ENCODE data around the gene TPMT. TPM values are rescaled to one million over a fixed set of nuclear protein-coding genes. Genes with fewer than 3 reads are reported as not detected.

The TPMT gene
- total RNA-seq, 1 donor from 2014 or later, result 2.1 TPM

DNA sequence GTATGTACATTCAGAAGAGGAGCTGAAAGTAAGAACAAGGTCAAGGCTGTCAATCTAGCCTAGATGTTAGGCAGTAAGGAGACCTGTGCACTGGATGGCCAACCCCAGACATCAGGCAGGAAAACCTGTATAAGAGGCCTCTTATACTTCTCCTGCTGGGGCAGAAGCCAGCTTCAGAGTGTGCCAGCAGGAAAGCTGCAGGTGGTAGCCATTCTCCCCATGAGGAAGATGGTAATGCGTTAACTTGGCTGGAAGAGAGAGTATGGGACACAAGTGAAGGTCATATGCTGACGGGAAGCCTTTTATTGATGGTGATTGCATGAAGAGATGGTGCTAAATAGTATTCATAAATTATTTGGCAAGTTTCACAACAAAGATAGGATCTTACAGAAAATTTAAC, 53.0 kb downstream of the TPMT start:
- Histone ChIP-seq H3K27ac (ENCODE audit: low read depth, low read length) (peak overlapping the region; percentile 82), H3K4me1 (ENCODE audit: control insufficient read depth in 3 of 3, insufficient read depth in 3 of 3, low read length in 3 of 3) (peaks cover 10% of the 10 kb centered on the region in 3 donors), H3K9ac (ENCODE audit: low read depth in 1 of 3, low read length in 3 of 3) (no peak overlapping the region), H3K36me3 (ENCODE audit: control insufficient read depth in 3 of 3, insufficient read depth in 3 of 3, low read length in 3 of 3) (no peaks in the 10 kb centered on the region), H3K27me3 (ENCODE audit: control insufficient read depth in 3 of 3, insufficient read depth in 3 of 3, low read length in 3 of 3) (no peaks in the 10 kb centered on the region), H3K9me3 (ENCODE audit: control insufficient read depth in 3 of 3, low read length in 3 of 3) (no peaks in the 10 kb centered on the region), H3K4me3 (ENCODE audit: low read length in 3 of 3) (no peak overlapping the region)

DNA sequence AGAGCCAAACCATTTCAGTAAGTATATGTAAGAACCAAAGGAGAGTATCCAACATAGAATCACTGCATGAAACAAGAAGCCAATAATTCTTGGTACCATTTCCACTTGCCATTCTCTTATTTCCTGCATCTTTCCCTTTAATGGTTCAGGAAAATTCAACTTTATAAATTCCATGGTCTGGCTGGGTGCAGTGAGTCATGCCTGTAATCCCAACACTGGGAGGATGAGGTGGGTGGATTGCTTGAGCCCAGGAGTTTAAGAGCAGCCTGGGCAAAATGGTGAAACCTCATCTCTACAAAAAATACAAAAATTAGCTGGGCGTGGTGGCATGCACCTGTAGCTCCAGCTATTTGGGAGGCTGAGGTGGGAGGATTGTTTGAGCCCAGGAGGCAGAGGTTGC, 53.6 kb downstream of the TPMT start:
- Histone ChIP-seq H3K4me3 (ENCODE audit: low read length in 3 of 3) (no peak overlapping the region), H3K27me3 (ENCODE audit: control insufficient read depth in 3 of 3, insufficient read depth in 3 of 3, low read length in 3 of 3) (no peaks in the 10 kb centered on the region), H3K36me3 (ENCODE audit: control insufficient read depth in 3 of 3, insufficient read depth in 3 of 3, low read length in 3 of 3) (no peaks in the 10 kb centered on the region), H3K4me1 (ENCODE audit: control insufficient read depth in 3 of 3, insufficient read depth in 3 of 3, low read length in 3 of 3) (peaks cover 10% of the 10 kb centered on the region in 3 donors), H3K9ac (ENCODE audit: low read depth in 1 of 3, low read length in 3 of 3) (no peak overlapping the region), H3K27ac (ENCODE audit: low read depth, low read length) (no peak overlapping the region), H3K9me3 (ENCODE audit: control insufficient read depth in 3 of 3, low read length in 3 of 3) (no peaks in the 10 kb centered on the region)

DNA sequence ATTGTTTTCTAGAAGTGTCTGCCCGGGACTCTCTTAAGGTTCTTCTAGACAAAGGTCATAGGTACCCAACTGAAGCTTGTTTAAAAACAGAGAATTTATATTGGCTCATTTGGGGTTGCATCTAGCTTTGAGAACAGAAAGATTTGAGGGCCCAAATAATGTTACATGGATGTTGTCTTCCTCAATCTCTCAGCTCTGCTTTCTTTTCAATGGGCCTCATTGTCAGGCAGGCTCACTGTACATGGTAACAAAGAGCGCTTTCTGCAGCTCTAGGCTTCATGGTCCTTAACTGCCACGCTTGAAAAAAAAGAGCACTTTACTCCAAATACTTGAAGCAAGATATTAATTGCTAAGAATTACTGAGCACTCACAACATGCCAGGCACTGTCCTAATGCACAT, 54.6 kb downstream of the TPMT start:
- no peak overlapping the region for H3K9ac ChIP-seq (ENCODE audit: low read depth in 1 of 3, low read length in 3 of 3)
- no peaks in the 10 kb centered on the region for H3K36me3 ChIP-seq (ENCODE audit: control insufficient read depth in 3 of 3, insufficient read depth in 3 of 3, low read length in 3 of 3)
- no peaks in the 10 kb centered on the region for H3K9me3 ChIP-seq (ENCODE audit: control insufficient read depth in 3 of 3, low read length in 3 of 3)
- no peak overlapping the region for H3K27ac ChIP-seq (ENCODE audit: low read depth, low read length)
- no peak overlapping the region for H3K4me3 ChIP-seq (ENCODE audit: low read length in 3 of 3)
- no peaks in the 10 kb centered on the region for H3K27me3 ChIP-seq (ENCODE audit: control insufficient read depth in 3 of 3, insufficient read depth in 3 of 3, low read length in 3 of 3)
- H3K4me1 ChIP-seq (ENCODE audit: control insufficient read depth in 3 of 3, insufficient read depth in 3 of 3, low read length in 3 of 3), result peaks cover 10 to 14% (median 10%) of the 10 kb centered on the region in 3 donors

DNA sequence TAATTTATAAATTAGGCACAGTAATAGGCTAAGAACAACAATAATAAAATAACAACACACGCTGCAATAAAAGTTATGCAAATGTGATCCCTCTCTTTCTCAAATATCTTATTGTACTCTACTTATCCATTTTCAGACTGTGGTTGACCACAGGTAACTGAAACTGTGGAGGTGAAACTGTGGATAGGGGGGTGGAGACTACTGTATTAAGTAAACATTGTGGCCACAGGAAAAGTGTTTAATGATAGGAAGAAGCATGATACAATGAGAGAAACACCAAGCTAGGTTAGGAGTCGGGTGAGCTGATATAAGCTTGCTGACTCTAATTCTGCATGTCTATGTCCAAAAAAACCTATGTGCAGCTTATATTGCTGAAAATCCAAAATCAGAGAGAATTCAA, 55.4 kb downstream of the TPMT start:
- H3K27me3 ChIP-seq (ENCODE audit: control insufficient read depth in 3 of 3, insufficient read depth in 3 of 3, low read length in 3 of 3), result no peaks in the 10 kb centered on the region
- no peaks in the 10 kb centered on the region for H3K36me3 ChIP-seq (ENCODE audit: control insufficient read depth in 3 of 3, insufficient read depth in 3 of 3, low read length in 3 of 3)
- H3K9ac ChIP-seq (ENCODE audit: low read depth in 1 of 3, low read length in 3 of 3), result no peak overlapping the region
- H3K9me3 ChIP-seq (ENCODE audit: control insufficient read depth in 3 of 3, low read length in 3 of 3), result no peaks in the 10 kb centered on the region
- H3K27ac ChIP-seq (ENCODE audit: low read depth, low read length), result no peak overlapping the region
- H3K4me3 ChIP-seq (ENCODE audit: low read length in 3 of 3), result no peak overlapping the region
- peaks cover 8 to 14% (median 10%) of the 10 kb centered on the region in 3 donors for H3K4me1 ChIP-seq (ENCODE audit: control insufficient read depth in 3 of 3, insufficient read depth in 3 of 3, low read length in 3 of 3)

DNA sequence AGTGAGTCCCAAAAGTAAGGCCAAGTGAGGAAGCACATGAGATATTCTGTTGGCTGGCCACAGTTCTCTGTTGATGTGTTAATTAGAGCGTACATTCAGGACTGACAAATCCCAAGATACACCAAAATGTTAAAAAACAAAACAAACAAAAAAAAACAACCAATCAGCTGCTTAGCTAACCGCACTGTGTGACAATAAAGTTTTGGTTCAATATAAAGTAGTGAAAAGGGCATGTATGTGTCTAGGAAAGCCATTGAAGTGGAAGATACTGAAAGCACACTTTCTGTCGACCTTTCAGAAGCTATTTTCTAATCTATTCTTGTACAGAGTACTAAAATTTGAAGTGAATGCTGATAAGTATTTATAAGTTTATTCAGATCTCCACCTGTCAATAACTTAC, 58.5 kb downstream of the TPMT start:
- Histone ChIP-seq H3K4me1 (ENCODE audit: control insufficient read depth in 3 of 3, insufficient read depth in 3 of 3, low read length in 3 of 3) (peaks cover 0 to 5% (median 0%) of the 10 kb centered on the region in 3 donors), H3K36me3 (ENCODE audit: control insufficient read depth in 3 of 3, insufficient read depth in 3 of 3, low read length in 3 of 3) (no peaks in the 10 kb centered on the region), H3K9ac (ENCODE audit: low read depth in 1 of 3, low read length in 3 of 3) (no peak overlapping the region), H3K27me3 (ENCODE audit: control insufficient read depth in 3 of 3, insufficient read depth in 3 of 3, low read length in 3 of 3) (no peaks in the 10 kb centered on the region), H3K9me3 (ENCODE audit: control insufficient read depth in 3 of 3, low read length in 3 of 3) (no peaks in the 10 kb centered on the region), H3K27ac (ENCODE audit: low read depth, low read length) (no peak overlapping the region), H3K4me3 (ENCODE audit: low read length in 3 of 3) (no peak overlapping the region)

DNA sequence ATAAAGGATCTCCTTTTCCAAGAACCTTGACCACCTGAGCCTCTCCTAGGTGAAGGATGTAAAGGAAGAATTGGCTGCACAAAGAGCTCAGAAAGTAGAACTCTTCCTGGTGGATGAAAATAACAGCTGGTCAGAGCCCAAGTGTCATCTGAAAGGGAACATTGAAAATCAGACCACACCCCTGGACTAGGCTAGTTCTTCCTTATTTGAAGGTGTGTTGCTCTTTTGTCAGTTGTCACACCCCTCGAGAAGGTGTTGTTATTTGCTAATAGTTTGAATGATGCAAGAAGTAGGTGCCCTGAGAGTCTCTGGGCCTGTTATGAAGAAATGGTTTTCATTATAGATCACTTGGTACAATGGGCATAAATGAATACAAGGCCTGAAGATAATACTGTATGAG, 63.5 kb downstream of the TPMT start:
- H3K36me3 ChIP-seq (ENCODE audit: control insufficient read depth in 3 of 3, insufficient read depth in 3 of 3, low read length in 3 of 3), result no peaks in the 10 kb centered on the region
- peaks cover 0 to 5% (median 0%) of the 10 kb centered on the region in 3 donors for H3K4me1 ChIP-seq (ENCODE audit: control insufficient read depth in 3 of 3, insufficient read depth in 3 of 3, low read length in 3 of 3)
- no peak overlapping the region for H3K4me3 ChIP-seq (ENCODE audit: low read length in 3 of 3)
- H3K27me3 ChIP-seq (ENCODE audit: control insufficient read depth in 3 of 3, insufficient read depth in 3 of 3, low read length in 3 of 3), result no peaks in the 10 kb centered on the region
- no peaks in the 10 kb centered on the region for H3K9me3 ChIP-seq (ENCODE audit: control insufficient read depth in 3 of 3, low read length in 3 of 3)
- H3K9ac ChIP-seq (ENCODE audit: low read depth in 1 of 3, low read length in 3 of 3), result no peak overlapping the region
- no peak overlapping the region for H3K27ac ChIP-seq (ENCODE audit: low read depth, low read length)

DNA sequence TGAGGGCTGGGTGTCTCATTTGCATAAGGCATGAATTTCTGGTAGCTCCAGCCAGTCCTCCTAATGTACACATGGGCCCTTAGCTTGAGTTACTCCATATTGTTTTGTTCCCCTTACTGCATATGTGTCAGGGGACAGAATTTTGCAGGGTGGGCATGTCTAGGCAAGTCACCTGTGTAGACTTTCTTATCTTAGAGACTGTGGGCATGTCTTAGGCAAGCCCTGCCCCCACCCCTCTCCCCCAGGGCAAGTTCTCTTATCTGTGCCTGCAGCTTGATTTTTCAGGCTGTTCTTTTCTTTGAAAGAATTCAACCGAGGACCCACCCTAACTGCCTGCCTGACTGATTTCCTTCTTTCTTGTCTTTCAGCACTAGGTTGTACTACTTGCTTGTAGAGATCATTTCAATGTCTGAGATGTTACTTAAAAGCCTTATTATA, 64.5 kb downstream of the TPMT start:
- no peak overlapping the region for H3K9ac ChIP-seq (ENCODE audit: low read depth in 1 of 3, low read length in 3 of 3)
- no peaks in the 10 kb centered on the region for H3K4me1 ChIP-seq (ENCODE audit: control insufficient read depth in 3 of 3, insufficient read depth in 3 of 3, low read length in 3 of 3)
- H3K9me3 ChIP-seq (ENCODE audit: control insufficient read depth in 3 of 3, low read length in 3 of 3), result no peaks in the 10 kb centered on the region
- H3K4me3 ChIP-seq (ENCODE audit: low read length in 3 of 3), result no peak overlapping the region
- no peak overlapping the region for H3K27ac ChIP-seq (ENCODE audit: low read depth, low read length)
- H3K27me3 ChIP-seq (ENCODE audit: control insufficient read depth in 3 of 3, insufficient read depth in 3 of 3, low read length in 3 of 3), result no peaks in the 10 kb centered on the region
- no peaks in the 10 kb centered on the region for H3K36me3 ChIP-seq (ENCODE audit: control insufficient read depth in 3 of 3, insufficient read depth in 3 of 3, low read length in 3 of 3)

DNA sequence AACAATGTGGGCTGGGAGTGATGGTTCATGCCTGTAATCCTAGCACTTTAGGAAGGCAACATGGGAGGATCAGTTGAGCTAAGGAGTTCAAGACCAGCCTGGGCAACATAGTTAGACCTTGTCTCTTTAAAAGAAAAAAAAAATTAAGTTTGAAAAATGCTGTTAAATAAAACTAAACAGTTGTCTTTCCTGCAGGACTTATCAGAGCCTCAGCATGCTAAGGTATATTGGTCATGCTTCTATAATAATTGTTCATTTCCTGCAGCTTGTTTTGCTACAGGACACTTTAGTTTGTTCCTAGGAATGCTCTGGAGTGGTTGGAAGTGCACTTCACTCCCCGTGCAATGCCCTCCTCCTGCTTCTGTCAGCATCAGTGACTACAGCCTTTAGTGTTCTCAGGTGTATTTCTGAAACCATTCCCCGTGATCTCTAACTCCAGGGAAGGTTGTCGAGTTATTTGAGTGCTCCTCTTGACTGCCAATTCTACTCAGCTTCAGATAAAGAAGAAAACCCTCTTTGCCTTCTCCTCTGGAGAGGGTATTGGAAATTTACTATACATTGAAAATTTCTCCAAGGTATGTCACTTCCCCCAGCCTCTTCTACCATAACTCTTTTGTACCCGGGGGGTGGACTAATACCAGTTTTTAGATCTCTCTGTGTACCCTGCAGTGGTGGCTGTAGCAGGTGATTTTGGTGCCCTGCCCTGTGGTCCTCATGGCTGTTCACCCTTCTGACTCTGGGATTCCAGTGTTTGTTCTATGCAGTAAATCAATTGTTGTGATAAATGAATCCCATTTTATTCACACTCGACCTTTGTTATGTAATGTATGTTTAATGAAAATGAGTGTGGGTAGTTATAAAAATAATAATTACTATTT, 66.2 kb downstream of the TPMT start:
- H3K36me3 ChIP-seq (ENCODE audit: control insufficient read depth in 3 of 3, insufficient read depth in 3 of 3, low read length in 3 of 3), result no peaks in the 10 kb centered on the region
- H3K9me3 ChIP-seq (ENCODE audit: control insufficient read depth in 3 of 3, low read length in 3 of 3), result no peaks in the 10 kb centered on the region
- no peak overlapping the region for H3K27ac ChIP-seq (ENCODE audit: low read depth, low read length)
- H3K4me3 ChIP-seq (ENCODE audit: low read length in 3 of 3), result no peak overlapping the region
- no peaks in the 10 kb centered on the region for H3K27me3 ChIP-seq (ENCODE audit: control insufficient read depth in 3 of 3, insufficient read depth in 3 of 3, low read length in 3 of 3)
- H3K9ac ChIP-seq (ENCODE audit: low read depth in 1 of 3, low read length in 3 of 3), result no peak overlapping the region
- no peaks in the 10 kb centered on the region for H3K4me1 ChIP-seq (ENCODE audit: control insufficient read depth in 3 of 3, insufficient read depth in 3 of 3, low read length in 3 of 3)

DNA sequence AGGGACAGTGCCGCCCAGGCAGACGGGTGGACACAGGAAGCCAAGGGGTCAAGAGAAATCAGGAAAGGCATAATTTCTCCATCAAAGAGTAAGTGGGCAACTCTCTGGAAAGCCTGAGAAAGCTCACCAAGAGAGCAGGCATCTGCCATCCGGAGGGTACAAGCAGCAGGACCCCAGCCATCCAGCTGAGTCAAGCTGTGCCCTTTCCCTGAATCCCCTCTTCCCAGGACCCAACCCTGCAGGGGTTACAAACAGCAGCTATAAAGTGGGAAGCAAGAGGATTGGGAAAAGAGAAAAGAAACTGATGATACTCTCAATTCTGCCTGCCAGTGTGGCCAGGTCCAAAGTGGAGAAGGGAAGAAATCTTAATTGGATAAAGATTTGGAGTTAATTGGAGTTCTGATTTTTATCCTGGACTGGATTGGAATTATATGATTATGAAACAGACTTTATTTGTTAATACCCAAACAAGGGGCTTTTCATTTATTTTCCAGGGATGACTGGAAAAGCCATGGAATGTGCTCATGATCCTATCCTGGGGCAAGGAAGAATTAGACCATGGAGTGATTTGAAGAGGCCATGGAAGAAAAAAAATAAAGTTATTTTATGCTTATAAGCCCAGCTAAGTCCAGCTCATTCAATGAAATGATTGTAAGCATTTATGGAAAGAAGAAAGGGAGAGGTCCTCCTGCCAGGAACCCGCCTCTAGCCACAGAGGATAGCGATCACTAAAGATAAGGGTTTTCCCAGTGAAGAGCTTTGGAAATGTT, 67.3 kb downstream of the TPMT start:
- Histone ChIP-seq H3K4me3 (ENCODE audit: low read length in 3 of 3) (no peak overlapping the region), H3K9me3 (ENCODE audit: control insufficient read depth in 3 of 3, low read length in 3 of 3) (no peaks in the 10 kb centered on the region), H3K9ac (ENCODE audit: low read depth in 1 of 3, low read length in 3 of 3) (no peak overlapping the region), H3K27ac (ENCODE audit: low read depth, low read length) (no peak overlapping the region), H3K36me3 (ENCODE audit: control insufficient read depth in 3 of 3, insufficient read depth in 3 of 3, low read length in 3 of 3) (no peaks in the 10 kb centered on the region), H3K4me1 (ENCODE audit: control insufficient read depth in 3 of 3, insufficient read depth in 3 of 3, low read length in 3 of 3) (no peaks in the 10 kb centered on the region), H3K27me3 (ENCODE audit: control insufficient read depth in 3 of 3, insufficient read depth in 3 of 3, low read length in 3 of 3) (no peaks in the 10 kb centered on the region)

DNA sequence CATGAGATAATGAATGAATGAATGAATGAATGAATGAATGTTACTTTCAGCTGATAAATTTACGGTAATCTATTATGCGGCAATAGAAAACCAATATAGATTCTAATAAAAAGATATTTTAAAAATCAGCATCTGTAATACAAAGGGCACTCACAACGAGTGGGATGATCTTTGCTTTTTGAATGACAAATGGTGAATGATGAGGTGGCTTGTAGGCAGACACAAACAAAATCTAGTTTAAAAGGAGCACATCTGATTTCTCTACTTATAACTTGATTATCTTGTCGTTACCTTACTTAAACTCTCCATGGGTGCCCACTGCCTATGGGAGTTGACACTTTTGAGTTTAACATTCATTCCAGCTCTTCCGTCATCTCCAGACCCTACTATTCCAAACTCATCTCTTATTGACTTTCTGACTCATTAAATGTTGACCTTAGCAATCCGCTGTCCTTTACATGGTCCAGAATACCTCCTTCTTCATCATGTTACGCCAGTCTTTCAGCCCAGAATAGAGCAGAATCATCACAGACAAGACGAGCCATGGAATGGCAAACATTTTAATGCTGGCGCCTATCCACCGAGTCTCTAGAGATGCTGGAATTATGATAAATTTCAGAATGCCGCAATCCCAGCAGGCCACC, 73.7 kb downstream of the TPMT start:
- no peaks in the 10 kb centered on the region for H3K27me3 ChIP-seq (ENCODE audit: control insufficient read depth in 3 of 3, insufficient read depth in 3 of 3, low read length in 3 of 3)
- H3K36me3 ChIP-seq (ENCODE audit: control insufficient read depth in 3 of 3, insufficient read depth in 3 of 3, low read length in 3 of 3), result no peaks in the 10 kb centered on the region
- H3K4me1 ChIP-seq (ENCODE audit: control insufficient read depth in 3 of 3, insufficient read depth in 3 of 3, low read length in 3 of 3), result no peaks in the 10 kb centered on the region
- no peaks in the 10 kb centered on the region for H3K9me3 ChIP-seq (ENCODE audit: control insufficient read depth in 3 of 3, low read length in 3 of 3)
- H3K9ac ChIP-seq (ENCODE audit: low read depth in 1 of 3, low read length in 3 of 3), result no peak overlapping the region
- no peak overlapping the region for H3K4me3 ChIP-seq (ENCODE audit: low read length in 3 of 3)
- H3K27ac ChIP-seq (ENCODE audit: low read depth, low read length), result no peak overlapping the region
